NOMO-1 treated with dmso at 0.1 percent for 144 hours (cell line): ENCODE data around the gene SPN.
A peak's percentile ranks its signal among the peaks of the same experiment; 100 is the strongest.
"Not testable (repeated sequence)": the region's sequence is repeated elsewhere in the genome, so short reads cannot be mapped to it uniquely, and the experiment has no call there.

Experiments used
- DNase-seq: peaks from one replicate; lab custom pipeline; 2025; ENCODE audit not compliant: unreplicated experiment; lab: John Stamatoyannopoulos, UW

SPN gene

GRCh38 chr16:29663016-29663806 is at the start of gene SPN:
TSS of gene SPN (plus strand) at chr16:29663247. CDS start at chr16:29663729, 482 bp downstream.
- DNase-seq, result peak; percentile 46

- DNase-seq, result peak; percentile 50
These were observed 49.6 kb upstream of the SPN start for GRCh38 chr16:29613307-29614057.

- not testable (repeated sequence) for DNase-seq
These were observed 48.2 kb upstream of the SPN start for GRCh38 chr16:29614691-29615314.

DNA sequence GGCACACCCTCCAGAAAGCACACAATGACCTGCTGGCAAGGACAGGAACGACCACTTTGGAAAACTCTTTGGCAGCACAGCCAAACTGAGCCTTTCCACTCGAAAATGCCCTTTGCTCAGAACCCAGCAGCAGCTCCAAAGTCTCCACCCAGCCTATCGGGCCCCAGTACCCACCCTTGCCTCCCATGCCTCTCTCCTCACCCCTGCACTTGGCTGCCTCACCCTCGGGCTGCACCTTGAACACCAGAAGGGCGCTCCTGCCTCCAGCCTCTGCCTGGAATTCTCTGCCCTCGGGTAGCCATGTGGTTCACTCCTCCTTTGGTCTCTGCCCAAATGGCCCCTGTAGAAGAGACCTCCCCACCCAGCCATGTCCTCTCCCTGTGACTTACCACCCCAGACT is 46.9 kb upstream of the SPN start:
- not testable (repeated sequence) for DNase-seq

DNA sequence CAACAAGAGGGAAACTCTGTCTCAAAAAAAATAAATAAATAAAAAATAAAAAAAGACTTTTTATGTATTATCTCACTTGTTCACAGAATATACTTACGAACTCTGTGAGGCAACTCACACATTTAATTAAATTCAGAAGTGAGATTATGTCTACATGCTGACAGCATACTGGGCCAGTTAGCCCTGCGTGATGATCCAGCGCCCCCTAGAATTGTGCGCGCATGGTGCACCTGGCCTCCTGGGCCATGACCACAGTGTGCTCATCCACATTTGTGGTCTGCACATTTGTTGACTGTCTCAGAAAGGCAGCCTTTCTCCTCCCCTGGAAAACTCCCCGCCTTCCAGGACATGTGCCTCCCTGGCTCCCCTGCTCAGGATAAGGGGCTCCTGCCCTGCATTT is 42.5 kb upstream of the SPN start:
- DNase-seq, result not testable (repeated sequence)

DNA sequence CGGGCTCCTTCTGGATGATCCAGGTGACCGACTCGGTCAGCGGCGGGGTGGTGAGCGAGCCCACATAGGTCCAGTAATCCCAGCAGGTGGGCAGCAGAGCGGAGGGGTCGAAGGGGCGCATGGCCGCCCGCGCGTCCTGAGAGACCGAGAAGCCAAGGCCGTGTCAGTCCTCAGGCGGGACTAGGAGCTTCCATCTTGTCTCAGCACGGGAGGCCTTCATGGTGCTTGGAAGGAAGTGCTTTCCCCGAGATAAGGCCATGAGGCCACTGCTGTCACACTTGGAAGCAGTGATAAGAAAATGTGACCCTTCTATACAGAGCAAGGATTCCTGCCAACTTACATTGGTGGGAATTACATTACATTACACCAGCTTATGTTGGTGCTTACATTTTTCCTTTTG is 40.3 kb upstream of the SPN start:
- not testable (repeated sequence) for DNase-seq

DNA sequence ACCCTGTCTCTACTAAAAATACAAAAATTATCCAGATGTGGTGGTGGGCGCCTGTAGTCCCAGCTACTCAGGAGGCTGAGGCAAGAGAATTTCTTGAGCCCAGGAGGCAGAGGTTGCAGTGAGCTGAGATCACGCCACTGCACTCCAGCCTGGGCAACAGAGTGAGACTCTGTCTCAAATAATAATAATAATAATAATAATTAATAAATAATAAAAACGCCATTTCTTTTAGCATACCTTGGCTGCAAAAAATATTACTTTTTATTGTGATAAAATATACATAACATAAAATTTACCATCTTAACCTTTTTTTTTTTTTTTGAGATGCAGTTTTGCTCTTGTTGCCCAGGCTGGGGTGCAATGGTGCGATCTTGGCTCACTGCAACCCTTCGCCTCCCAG is 39.8 kb upstream of the SPN start:
- not testable (repeated sequence) for DNase-seq

- DNase-seq, result not testable (repeated sequence)
These were observed 37.9 kb upstream of the SPN start for GRCh38 chr16:29625114-29625513.

GRCh38 chr16:29626778-29627331 is 36.2 kb upstream of the SPN start:
- not testable (repeated sequence) for DNase-seq

- peak; percentile 26 for DNase-seq
These were observed 35.4 kb upstream of the SPN start for GRCh38 chr16:29627661-29628075.

DNA sequence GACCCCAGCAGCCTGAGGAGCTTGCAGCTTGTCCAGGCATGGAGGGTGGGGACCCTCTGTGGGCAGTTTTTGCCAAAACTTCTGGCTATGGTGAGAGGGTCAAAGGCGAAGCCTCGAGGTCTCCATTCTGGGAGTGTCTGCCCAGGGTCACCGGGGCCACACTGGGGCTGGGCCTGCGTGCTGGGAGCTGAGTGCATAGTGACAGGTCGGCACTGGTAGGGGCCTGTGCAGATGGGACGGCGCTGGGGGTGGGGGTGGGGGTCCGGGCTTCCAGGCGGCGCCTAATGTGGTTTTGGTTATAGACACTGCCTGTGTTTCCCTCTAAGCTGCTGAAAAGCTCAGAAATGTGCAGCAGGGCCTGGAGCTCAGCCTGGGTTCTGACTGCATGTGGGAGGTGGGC is 34.3 kb upstream of the SPN start:
- not testable (repeated sequence) for DNase-seq

DNA sequence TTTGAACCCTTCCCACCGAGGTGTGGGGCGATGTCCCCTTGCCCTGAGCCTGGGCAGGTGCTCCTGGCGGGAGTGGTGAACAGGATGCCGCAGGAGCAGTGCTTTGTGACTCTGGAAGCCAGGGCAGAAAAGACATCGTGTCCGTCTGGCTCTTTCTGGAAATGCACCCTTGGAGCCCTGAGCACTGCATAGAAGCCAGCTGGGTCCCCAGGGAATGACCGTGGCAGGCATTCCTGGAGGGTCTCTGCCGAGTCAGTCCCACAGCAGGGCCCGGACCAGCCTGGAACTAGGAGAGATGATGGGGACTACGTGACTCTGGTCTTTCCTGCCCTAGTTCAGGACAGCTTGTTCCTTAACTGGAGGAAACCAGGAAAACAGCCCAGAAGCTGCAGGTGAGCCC is 33.7 kb upstream of the SPN start:
- DNase-seq, result not testable (repeated sequence)

- DNase-seq, result not testable (repeated sequence)
These were observed 31.4 kb upstream of the SPN start for GRCh38 chr16:29631658-29632057.

DNA sequence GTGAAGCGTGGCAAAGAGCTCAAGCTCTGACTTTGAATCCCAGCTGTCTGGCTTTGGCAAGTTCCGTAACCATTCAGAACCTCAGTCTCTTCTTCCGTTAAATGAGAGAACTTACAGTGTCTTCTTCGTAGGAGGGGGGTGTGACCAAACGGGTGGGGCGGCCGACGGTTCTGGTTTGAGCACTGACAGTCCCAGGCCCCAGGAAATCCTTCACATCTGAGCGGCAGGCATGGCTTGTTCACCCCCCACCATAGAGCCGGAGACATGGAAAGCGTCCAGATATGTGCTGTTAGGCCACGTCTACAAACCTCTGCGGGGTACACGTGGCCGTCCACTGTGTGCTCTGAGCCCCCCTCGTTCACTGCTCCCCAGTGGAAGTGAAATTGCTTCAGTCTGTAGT is 27.1 kb upstream of the SPN start:
- not testable (repeated sequence) for DNase-seq

GRCh38 chr16:29636368-29636767 is 26.7 kb upstream of the SPN start:
- DNase-seq, result not testable (repeated sequence)

DNA sequence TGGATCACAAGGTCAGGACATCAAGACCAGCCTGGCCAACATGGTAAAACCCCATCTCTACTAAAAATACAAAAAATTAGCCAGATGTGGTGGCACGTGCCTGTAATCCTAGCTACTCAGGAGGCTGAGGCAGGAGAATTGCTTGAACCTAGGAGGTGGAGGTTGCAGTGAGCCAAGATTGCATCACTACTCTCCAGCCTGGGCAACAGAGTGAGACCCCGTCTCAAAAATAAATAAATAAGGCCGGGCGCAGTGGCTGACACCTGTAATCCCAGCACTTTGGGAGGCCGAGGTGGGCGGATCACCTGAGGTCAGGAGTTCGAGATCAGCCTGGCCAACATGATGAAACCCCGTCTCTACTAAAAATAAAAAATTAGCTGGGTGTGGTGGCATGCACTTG is 24.3 kb upstream of the SPN start:
- DNase-seq, result not testable (repeated sequence)

DNA sequence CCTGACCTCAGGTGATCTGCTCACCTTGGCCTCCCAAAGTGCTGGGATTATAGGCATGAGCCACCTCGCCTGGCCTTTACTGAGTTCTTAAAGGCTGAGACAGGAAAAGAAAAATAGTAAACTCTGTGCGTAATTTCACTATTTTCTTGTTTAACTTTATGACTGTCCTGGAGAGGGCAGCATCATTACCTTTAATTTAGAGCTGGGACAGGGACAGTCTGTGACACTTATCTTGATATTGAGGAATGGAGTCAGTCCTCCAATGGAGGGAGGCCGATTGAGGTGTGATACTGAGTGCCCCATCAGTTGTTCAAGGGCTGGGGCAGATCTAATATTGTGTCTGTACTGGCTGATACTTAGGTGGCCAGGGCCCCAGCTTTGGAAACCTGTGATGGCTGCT is 21.5 kb upstream of the SPN start:
- DNase-seq, result no peak

DNA sequence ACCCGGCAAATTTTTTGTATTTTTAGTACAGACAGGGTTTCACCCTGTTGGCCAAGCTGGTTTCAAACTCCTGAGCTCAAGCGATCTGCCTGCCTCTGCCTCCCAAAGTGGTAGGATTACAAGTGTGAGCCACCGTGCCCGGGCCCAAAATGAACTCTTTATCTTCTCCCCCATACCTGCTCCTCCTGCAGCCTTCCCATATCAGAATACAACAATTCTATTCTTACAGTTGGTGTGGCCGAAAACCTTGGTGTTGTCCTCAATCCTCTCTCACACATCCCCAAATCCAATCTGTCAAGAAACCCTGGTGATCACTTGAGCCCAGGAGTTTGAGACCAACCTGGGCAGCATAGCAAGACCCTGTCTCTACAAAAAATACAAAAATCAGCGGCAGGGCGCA is 19.5 kb upstream of the SPN start:
- DNase-seq, result no peak

DNA sequence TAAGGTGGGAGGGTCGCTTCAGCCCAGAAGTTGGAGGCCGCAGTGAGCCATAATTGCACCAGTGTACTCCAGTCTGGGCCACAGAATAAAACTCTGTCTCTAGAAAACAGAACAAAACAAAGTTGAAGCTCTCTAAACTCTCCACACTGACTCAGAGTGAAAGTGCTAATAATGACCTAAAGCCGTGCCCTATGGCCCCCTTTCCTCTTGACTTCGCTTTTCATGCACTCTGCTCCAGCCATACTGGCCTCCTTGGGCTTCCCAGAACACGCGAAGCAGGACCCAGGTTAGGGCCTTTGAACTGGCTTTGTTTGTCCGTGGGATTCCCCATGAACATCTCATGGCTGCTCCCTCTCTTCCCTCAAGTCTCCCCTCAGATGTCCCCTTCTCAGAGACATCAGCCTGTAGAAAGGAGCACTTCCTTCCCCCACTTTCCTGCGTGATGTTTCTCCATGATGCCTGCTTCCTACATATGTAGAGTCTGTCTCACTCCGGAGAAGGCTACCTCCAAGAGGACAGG is 18.6 kb upstream of the SPN start:
- no peak for DNase-seq

DNA sequence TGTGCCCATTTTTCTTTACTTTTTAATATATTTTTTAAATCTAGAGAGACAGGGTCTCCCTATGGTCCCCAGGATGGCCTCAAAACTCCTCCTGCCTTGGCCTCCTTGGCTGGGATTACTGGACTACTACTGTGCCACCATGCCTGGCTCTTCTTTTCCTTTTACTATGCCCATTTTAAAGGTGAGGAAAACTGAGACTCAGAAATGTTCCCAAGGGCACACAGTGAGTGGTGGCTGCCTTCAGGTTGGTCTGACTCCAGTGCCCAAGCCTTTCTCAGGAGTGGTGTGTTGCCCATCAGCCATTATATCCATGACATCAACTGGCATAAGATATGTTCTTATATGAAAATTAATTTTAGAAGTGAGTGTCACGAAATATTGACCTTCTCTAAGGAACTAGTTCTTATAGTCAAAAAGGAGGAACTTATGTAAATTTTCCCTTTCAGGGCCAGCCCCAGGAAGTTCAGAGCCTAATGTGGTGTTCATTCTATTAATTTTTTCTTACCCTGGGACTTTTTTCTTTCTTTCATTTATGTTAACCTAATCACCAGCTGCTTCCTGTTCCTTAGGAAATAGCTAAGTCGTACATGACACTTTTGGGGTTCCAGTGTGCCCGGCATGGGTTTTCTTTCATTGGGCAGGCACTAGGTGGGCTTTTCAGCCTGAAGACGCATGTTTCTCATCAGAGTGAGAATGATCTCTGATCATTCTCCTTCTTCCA is 17.9 kb upstream of the SPN start:
- DNase-seq, result no peak
